Stimulated activated CD4-positive, alpha-beta T cell treated with anti-CD3 and anti-CD28 coated beads, Interleukin-12 subunit alpha, Interleukin-12 subunit beta, amount 100 ng/mL, for 48 hours (primary cell): Measurements from ENCODE around the gene SHB.

Source experiments
- DNase-seq, 3 donors: peaks; one replicate each; pipeline ENCODE4 v3.0.0-alpha.2; 2020; ENCODE audit warnings: low read depth in 2 of 3, low spot score in 1 of 3

Gene SHB

GRCh38 chr9:38043931-38044623 is 24.9 kb downstream of the SHB start:
- DNase-seq: no peak

GRCh38 chr9:38042626-38043357 is 26.2 kb downstream of the SHB start:
- DNase-seq: no peak

DNA sequence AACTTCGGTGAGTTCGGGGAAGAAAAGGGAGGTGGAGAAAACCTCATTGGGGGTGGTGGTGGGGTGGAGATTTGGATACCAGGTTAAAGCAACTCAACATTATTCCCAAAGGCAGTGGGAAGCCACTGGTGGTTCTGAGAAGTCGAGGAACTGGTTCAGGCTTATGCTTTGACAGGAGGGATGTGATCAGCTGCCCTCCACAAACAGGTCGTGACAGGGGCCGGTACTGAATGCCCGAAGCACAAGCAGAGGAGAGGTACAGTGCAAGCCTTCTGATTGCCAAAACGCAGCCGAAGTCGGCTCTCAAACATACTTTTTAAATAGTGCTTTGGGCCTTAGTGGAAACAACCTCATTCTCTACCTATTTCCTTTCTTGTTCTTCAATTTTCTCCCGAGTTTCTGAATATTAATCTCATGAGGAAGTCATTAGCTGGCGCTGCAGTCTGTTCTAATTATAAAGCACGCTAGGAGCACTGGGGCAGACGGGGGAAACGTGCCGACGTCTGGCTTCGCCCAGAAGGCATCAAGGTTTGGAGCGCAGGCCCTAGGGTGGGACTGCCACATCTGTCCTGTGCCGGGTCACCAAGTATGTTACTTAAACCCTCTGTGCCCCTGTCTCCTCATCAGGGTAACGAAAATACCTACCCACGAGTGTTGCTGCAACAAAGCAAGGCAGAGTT is 27.3 kb downstream of the SHB start:
- no peak for DNase-seq

DNA sequence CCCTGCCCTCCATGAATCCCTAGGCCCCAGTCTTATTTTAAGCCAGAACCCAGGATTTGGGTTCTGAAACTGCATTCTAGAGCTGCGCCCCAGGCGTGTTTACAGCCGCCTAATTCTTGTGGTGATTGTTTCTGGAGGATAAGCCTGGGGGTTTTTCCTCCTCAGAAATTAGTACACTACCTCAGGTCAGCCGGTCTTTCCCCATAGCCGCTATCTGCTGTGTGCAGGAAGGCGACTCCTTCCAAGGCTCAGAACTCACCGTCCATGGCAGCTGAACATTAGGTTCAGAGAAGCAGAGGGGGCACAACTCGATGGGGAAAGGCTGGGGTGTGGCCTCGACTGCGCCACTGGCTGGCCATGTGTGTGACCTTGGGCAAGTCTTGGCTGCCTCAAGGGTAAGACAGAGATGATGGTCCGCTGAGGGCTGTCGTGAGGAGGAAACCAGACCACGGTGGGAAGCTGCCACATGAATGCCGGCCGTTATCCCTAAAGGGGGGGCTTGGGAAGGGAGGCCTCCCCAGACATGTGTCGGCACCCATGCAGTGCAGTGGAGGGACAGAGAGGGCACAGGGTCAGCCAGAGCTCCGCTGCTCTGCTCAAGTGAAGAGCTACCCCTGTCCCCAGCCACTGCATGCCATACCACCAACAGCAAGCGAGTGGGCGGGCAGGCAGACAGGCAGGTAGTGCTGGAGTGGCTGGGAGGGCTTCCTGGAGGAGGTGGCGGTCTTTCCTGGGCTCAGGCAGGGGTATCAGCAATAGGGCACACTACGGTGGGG is 28.9 kb downstream of the SHB start:
- no peak for DNase-seq

DNA sequence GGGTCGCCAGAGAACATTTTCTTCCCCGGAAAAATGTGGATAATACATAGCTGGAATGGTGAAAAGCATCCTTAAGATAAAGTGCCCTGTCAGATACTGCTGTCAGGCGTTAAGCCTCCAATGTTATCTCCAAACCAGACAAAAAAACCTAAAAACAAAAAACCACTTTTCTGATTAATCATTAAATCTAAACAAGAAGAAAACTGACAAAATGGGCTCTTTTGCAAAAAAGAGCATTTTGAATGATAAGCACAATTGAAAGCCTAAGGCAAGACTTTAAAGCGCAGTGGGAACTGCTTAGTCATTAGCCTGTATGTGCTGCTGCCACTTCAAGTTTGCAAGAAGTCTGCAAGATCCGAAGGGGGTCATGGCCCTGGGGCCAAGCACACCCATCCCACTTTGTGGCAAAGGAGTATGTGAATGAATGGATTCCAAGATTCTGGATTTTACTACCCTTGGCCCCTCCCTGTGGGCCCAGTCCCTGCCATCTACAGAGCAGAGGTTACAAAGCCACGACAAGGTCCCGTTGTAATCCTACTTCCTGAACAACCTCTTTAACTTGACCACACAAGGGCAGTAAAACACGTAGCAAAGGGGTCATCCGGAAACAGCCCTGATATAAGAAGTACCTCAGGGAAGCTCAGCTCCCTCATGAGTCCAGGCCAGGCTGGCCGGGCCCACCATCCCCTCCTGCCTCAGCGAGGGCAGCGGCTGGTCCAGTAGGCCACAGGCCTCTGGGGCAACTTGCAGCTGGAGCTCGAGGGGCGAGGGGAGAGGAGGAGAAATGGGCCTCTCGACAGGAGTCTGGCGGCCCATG is 29.7 kb downstream of the SHB start:
- DNase-seq: no peak

DNA sequence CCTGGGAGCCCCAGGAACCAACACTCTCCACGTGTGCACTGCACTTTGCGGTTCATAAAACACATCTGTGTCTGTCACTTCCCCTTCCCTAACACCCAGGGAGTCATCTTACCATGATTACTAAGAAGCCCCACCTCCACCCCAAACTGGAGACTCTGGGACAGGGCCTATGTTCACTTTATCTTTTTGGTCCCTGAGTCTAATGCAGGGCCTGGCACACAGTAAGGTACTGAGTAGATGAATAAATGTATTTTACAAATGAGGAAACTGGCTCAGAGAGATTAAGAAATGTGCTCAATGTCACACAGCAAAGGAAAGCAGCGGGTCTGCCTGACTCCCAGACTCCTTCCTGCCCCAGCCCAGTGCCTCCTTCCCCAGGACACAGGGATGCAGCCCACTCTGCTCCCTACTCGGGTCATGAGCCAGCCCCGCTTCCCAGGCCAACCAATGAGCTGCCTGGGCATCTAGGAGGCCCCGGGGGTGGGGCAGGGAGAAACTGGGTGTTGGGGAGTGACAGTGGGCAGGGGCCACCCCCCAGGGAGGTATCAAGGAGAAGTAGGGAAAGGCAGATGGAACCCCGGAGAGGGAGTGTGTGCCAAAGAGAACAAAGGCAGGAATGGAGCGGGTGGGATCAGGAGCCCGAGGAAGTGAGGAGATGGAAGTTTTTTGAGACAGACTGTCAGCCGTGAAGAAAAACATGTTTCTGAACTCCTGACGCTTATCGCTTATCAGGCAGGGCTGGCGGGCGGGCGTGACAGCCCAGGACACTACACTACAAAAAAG is 30.5 kb downstream of the SHB start:
- no peak for DNase-seq

DNA sequence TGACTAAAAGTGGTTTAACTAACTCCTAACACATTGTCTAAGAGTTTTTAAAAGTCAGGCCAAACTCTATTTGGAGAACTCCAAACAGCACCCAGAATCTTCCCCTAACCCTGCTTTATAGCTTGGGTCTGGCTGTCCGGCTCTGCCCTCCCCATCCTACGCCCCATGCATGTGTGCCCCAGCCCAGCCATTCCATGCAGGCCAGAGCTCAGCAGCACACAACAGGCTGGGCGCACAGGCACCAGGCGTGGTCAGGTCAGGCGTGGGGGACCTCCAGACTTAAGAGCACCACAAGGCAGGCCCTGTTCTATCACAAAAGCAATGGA is 31.1 kb downstream of the SHB start:
- DNase-seq: no peak

- DNase-seq: no peak
Observed at GRCh38 chr9:38036359-38037084, 32.5 kb downstream of the SHB start.

- DNase-seq: no peak
Observed at GRCh38 chr9:38035873-38036272, 33.2 kb downstream of the SHB start.

GRCh38 chr9:38033941-38034340 is 35.1 kb downstream of the SHB start:
- no peak for DNase-seq

GRCh38 chr9:38032266-38033110 is 36.5 kb downstream of the SHB start:
- no peak for DNase-seq

DNA sequence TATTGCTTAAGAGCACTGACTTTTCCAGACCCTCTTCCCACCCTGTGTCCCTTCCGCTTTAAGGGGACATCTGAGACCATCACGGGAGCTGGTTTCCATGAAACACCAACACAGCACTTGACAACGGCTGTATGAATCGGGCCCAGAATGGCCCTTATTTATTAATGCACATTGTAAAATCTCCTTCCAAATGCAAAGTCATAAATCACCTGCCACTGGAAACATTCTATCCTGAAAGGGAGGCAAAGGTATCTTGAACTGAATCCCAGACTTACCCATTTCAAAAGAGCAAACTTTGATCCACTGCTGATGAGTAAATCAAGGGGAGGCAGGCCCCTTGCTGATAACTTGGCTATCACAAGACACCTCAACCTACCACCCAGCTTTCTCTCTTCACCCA is 37.4 kb downstream of the SHB start:
- no peak for DNase-seq

GRCh38 chr9:38030658-38031057 is 38.4 kb downstream of the SHB start:
- no peak for DNase-seq

GRCh38 chr9:38029915-38030638 is 39.0 kb downstream of the SHB start:
- no peak for DNase-seq

DNA sequence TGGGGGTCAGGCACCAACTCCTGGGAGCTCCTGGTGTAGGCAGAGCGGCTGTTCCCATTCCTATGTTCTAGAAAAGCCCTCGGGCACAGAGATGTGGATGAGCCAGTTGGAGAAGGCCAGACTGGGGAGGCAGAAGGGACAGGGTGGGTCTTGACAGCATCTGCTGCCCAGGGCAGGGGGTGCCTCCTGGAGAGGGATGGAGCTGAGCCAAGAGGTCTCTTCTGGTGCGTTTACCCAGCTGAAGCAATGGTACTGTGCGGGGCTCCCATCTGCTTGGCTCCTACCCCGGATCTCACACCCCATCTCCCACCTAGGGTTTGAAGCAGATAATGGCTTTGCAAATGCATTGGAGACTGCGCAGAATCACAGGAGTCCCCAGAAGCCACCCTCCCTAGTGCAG is 41.3 kb downstream of the SHB start:
- DNase-seq: no peak

DNA sequence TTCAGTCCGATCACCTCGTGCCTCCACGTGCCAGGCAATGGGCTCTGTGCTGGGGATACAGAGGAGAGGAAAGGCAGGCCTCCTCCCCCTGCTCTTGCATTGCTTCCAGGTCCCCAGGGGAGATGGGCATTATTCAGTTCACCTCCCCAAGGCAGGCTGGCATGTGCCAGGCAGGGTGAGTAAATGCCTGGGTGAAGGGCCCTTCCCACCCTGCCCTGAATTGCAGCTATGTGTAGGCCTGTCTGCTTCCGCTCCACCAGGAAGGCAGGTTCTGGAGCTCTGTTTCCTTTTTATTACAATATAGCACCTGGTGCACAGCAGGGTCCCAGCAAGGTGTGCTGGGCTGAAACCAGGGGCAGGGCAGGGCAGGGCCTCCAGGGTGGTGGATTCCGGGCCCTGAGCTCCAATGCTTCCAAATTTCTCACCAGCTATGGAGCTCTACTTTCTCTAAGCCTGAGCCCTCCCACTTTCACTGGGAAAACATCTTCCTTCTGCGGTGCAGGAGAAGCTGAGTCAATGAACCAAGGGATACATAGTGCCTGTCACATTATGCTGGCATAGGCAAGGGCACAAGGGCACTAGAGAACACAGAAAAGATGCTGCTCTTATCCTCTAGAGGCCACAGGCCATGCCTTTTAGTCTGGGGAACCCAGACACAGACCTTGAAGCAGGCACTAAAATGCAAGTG is 42.0 kb downstream of the SHB start:
- DNase-seq: no peak
